ENCODE results near the gene ZSWIM3. TPM values are rescaled to one million over a fixed set of nuclear protein-coding genes. Genes with fewer than 3 reads are reported as not detected.

Gene ZSWIM3
- total RNA-seq, 1 experiment from 2014 or later: 4.2 TPM

DNA sequence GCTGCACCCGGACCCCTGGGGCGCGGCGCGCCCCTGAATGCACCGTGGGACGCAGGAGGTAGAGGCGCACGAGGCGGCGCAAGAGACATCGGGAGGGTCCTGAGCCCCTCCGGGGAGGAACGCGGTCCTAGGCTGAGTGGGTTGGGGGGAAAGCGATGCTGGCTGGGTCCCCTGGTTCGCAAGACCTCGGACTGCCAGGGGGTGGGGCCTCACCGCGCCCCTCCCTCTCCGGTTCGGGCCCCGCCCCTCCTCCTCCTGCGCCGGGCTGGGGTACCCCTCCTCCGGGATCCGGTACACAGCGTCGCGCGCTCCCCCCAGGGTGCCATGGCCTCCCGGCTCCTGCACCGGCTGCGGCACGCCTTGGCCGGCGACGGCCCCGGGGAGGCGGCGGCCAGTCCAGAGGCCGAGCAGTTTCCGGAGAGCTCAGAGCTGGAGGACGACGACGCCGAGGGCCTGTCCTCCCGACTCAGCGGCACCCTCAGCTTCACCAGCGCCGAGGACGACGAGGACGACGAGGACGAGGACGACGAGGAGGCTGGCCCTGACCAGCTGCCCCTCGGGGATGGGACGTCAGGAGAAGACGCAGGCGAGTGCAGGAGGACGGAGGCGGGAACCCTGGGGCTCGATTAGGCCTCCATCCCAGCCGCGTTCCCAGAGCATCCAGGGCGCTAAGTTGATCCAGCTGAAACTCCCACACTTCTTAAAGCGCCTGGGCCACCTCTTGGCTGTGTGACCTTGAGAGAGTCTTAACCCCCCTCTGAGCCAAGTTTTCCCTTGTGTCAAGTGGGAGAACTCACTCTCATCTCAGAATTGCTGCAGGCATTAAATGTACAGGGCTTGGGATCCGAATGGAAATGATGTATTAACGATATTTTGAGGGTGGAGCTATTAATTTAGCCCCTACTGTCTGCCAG, 23.3 kb upstream of the ZSWIM3 start:
- Histone ChIP-seq H4K20me1 (ENCODE audit: low read length) (no peaks in the 10 kb centered on the region), H3K27ac (ENCODE audit: low read length) (peak overlapping the region; percentile 66), H3K4me1 (ENCODE audit: insufficient read depth, low read length) (peaks cover 35% of the 10 kb centered on the region), H3K4me3 (ENCODE audit: low read length) (peak overlapping the region; percentile 78), H2AFZ (ENCODE audit: low read length) (peak overlapping the region; percentile 71), H3K4me2 (ENCODE audit: low read length) (peak overlapping the region; percentile 91), H3F3A (ENCODE audit: low read length, unreplicated experiment) (no peaks in the 10 kb centered on the region), H3K9me2 (replicated peaks; ENCODE audit: low read length) (no peaks in the 10 kb centered on the region), H3K79me2 (ENCODE audit: low read length) (peaks cover 29% of the 10 kb centered on the region), H3K36me3 (ENCODE audit: low read depth, low read length) (no peaks in the 10 kb centered on the region), H3K27me3 (ENCODE audit: low read length) (no peaks in the 10 kb centered on the region), H3K9me3 (ENCODE audit: low read length) (no peaks in the 10 kb centered on the region), H3K9ac (ENCODE audit: low read length) (peak overlapping the region; percentile 82)
- no TSS peak for BruUV-seq (replicated peaks)
- ChIA-PET POLR2A (ENCODE audit: unreplicated experiment) (interaction anchor here (0.5 to 1.1 kb wide), 4 partner anchors 17 to 111 kb away, joined by 3 to 8 read pairs (median 3); partner anchors contain the start of genes CTSA and PCIF1), CTCF (interaction anchor here (0.6 to 0.9 kb wide), 4 partner anchors 11 to 213 kb away, joined by 3 to 4 read pairs (median 3); no protein-coding TSS in a partner anchor)
- intact Hi-C loops (cut with micrococcal nuclease): loop anchor here (2.0 to 10.0 kb wide), 2 partner anchors 55 to 141 kb away; partner anchors contain the start of gene ZNF335
- no peak for TF ChIP-seq EZH2 (IDR thresholded peaks at IDR 0.05; ENCODE audit: low read length, unreplicated experiment)
- TF ChIP-seq EZH2phosphoT487 (IDR thresholded peaks at IDR 0.05; ENCODE audit: borderline replicate concordance, low read length): no peak
- TF ChIP-seq, protein P1, sequence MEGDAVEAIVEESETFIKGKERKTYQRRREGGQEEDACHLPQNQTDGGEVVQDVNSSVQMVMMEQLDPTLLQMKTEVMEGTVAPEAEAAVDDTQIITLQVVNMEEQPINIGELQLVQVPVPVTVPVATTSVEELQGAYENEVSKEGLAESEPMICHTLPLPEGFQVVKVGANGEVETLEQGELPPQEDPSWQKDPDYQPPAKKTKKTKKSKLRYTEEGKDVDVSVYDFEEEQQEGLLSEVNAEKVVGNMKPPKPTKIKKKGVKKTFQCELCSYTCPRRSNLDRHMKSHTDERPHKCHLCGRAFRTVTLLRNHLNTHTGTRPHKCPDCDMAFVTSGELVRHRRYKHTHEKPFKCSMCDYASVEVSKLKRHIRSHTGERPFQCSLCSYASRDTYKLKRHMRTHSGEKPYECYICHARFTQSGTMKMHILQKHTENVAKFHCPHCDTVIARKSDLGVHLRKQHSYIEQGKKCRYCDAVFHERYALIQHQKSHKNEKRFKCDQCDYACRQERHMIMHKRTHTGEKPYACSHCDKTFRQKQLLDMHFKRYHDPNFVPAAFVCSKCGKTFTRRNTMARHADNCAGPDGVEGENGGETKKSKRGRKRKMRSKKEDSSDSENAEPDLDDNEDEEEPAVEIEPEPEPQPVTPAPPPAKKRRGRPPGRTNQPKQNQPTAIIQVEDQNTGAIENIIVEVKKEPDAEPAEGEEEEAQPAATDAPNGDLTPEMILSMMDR (conservative IDR thresholded peaks at IDR 0.05; ENCODE audit: low read depth, low read length): no peak
- ATAC-seq (peak; percentile 68), DNase-seq (peak; percentile 67)

DNA sequence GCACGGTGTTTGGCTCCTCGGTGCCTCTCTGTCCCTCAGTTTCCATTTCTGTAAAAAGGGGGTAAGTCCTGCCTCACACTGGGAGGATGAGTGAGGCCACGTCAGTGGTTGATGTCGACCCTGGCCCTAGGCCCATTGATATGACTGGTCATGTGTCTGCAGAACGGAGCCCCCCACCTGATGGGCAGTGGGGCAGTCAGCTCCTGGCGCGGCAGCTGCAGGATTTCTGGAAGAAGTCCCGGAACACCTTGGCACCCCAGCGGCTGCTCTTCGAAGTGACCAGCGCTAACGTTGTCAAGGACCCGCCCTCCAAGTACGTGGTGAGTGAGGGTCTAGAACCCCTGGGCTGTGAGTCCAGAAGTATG, 22.6 kb upstream of the ZSWIM3 start:
- no peaks in the 10 kb centered on the region for H3K27me3 ChIP-seq (ENCODE audit: low read length)
- no peaks in the 10 kb centered on the region for H3F3A ChIP-seq (ENCODE audit: low read length, unreplicated experiment)
- intact Hi-C loops (cut with micrococcal nuclease): loop anchor here (2.0 to 10.0 kb wide), 2 partner anchors 56 to 140 kb away; partner anchors contain the start of gene ZNF335
- peak overlapping the region; percentile 66 for H3K27ac ChIP-seq (ENCODE audit: low read length)
- peak overlapping the region; percentile 82; the same call in 1 of the 2 replicates for H3K9ac ChIP-seq (ENCODE audit: low read length)
- H3K4me1 ChIP-seq (ENCODE audit: insufficient read depth, low read length): peaks cover 35% of the 10 kb centered on the region
- no peaks in the 10 kb centered on the region for H4K20me1 ChIP-seq (ENCODE audit: low read length)
- H2AFZ ChIP-seq (ENCODE audit: low read length): no peak overlapping the region
- CTCF ChIA-PET: interaction anchor here (0.6 kb wide), 1 partner anchor 214 kb away, joined by 3 read pairs; no protein-coding TSS in a partner anchor
- TF ChIP-seq EZH2phosphoT487 (IDR thresholded peaks at IDR 0.05; ENCODE audit: borderline replicate concordance, low read length) (no peak), EZH2 (IDR thresholded peaks at IDR 0.05; ENCODE audit: low read length, unreplicated experiment) (no peak)
- TF ChIP-seq, protein P1 (conservative IDR thresholded peaks at IDR 0.05; ENCODE audit: low read depth, low read length): no peak
- peak overlapping the region; percentile 78 for H3K4me3 ChIP-seq (ENCODE audit: low read length)
- ATAC-seq (no peak), DNase-seq (no peak)
- H3K9me3 ChIP-seq (ENCODE audit: low read length): no peaks in the 10 kb centered on the region
- TSS peak; percentile 54 for BruUV-seq (replicated peaks)
- no peaks in the 10 kb centered on the region for H3K9me2 ChIP-seq (replicated peaks; ENCODE audit: low read length)
- H3K36me3 ChIP-seq (ENCODE audit: low read depth, low read length): no peaks in the 10 kb centered on the region
- peaks cover 29% of the 10 kb centered on the region for H3K79me2 ChIP-seq (ENCODE audit: low read length)
- H3K4me2 ChIP-seq (ENCODE audit: low read length): peak overlapping the region; percentile 91
- POLR2A ChIA-PET (ENCODE audit: unreplicated experiment): interaction anchor here (0.5 to 1.1 kb wide), 2 partner anchors 18 to 100 kb away, joined by 3 to 8 read pairs; partner anchors contain the start of gene PCIF1
